HUES6 (cell line): ENCODE measurements around the gene SLC13A2.
"Not testable (repeated sequence)": the region's sequence is repeated elsewhere in the genome, so short reads cannot be mapped to it uniquely, and the experiment has no call there.

Source experiments
- H3K27ac ChIP-seq: 2 replicates; pipeline ENCODE4 v1.7.0; 2013; ENCODE audit warnings: low read depth, mild to moderate bottlenecking, low read length, inconsistent platforms
- H3K27me3 ChIP-seq: 2 replicates; pipeline ENCODE4 v1.6.1; 2013; ENCODE audit warnings: low read length; ENCODE audit not compliant: control insufficient read depth, insufficient read depth
- H3K36me3 ChIP-seq: 2 replicates; pipeline ENCODE4 v1.6.1; 2013; ENCODE audit warnings: low read length; ENCODE audit not compliant: control insufficient read depth, insufficient read depth
- H3K4me1 ChIP-seq: 2 replicates; pipeline ENCODE4 v1.6.1; 2013; ENCODE audit warnings: low read length; ENCODE audit not compliant: control insufficient read depth, insufficient read depth
- H3K4me3 ChIP-seq: 2 replicates; pipeline ENCODE4 v1.5.1; 2013; ENCODE audit warnings: low read depth, low read length
- H3K9ac ChIP-seq: one replicate; pipeline ENCODE4 v1.6.1; 2013; ENCODE audit warnings: mild to moderate bottlenecking, low read length
- H3K9me3 ChIP-seq: 2 replicates; pipeline ENCODE4 v1.6.1; 2013; ENCODE audit warnings: low read depth, low read length; ENCODE audit not compliant: control insufficient read depth, insufficient read depth

The SLC13A2 gene

DNA sequence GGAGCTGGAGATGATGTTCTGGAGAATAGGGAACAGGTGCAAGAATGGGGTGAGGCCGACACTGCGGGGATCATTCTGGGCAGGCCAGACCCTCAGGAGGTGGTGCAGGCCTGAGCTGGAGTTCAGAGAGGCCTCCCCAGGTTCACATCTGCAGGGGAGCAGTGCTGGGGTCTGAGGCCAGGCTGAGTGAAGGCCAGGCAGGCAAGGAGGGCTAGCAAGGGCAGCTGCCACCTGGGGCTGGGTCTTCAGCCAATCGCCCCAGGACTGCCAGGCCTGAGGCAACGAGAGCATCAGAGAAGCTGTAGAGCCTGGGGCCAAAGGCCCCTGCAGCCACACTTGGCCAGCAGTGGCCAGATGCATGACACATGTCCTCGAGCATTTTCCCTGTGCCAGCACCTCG is 47.2 kb downstream of the SLC13A2 start:
- Histone ChIP-seq H3K4me3 (no peak overlapping the region), H3K4me1 (peaks cover 11% of the 10 kb centered on the region), H3K27ac (no peak overlapping the region), H3K36me3 (no peaks in the 10 kb centered on the region), H3K9ac (no peak overlapping the region), H3K27me3 (peaks cover 7% of the 10 kb centered on the region; the same call in 1 of the 2 replicates), H3K9me3 (no peaks in the 10 kb centered on the region)

- Histone ChIP-seq H3K27ac (no peak overlapping the region), H3K36me3 (no peaks in the 10 kb centered on the region), H3K9ac (no peak overlapping the region), H3K4me1 (peaks cover 11% of the 10 kb centered on the region), H3K27me3 (peaks cover 7% of the 10 kb centered on the region; the same call in 1 of the 2 replicates), H3K9me3 (no peaks in the 10 kb centered on the region), H3K4me3 (no peak overlapping the region)
Measured at GRCh38 chr17:28521311-28522085, 48.1 kb downstream of the SLC13A2 start.

GRCh38 chr17:28522281-28522680 is 48.8 kb downstream of the SLC13A2 start:
- not testable (repeated sequence) for H3K4me3 ChIP-seq, H3K27ac ChIP-seq, H3K36me3 ChIP-seq, H3K9ac ChIP-seq, H3K9me3 ChIP-seq, H3K27me3 ChIP-seq
- H3K4me1 ChIP-seq, result peaks cover 11% of the 10 kb centered on the region

GRCh38 chr17:28523186-28523585 is 49.7 kb downstream of the SLC13A2 start:
- Histone ChIP-seq H3K9me3 (no peaks in the 10 kb centered on the region), H3K4me1 (peaks cover 11% of the 10 kb centered on the region), H3K27ac (no peak overlapping the region)

GRCh38 chr17:28523876-28524275 is 50.4 kb downstream of the SLC13A2 start:
- H3K9me3 ChIP-seq, result no peaks in the 10 kb centered on the region
- H3K4me1 ChIP-seq, result peaks cover 11% of the 10 kb centered on the region
- no peaks in the 10 kb centered on the region for H3K36me3 ChIP-seq
- H3K9ac ChIP-seq, result no peak overlapping the region
- H3K27me3 ChIP-seq, result peaks cover 3% of the 10 kb centered on the region; the same call in 1 of the 2 replicates
- no peak overlapping the region for H3K27ac ChIP-seq
- no peak overlapping the region for H3K4me3 ChIP-seq

More at GRCh38 chr17:28523186-28523585, 49.7 kb downstream of the SLC13A2 start:
- Histone ChIP-seq H3K4me3 (no peak overlapping the region), H3K27me3 (peaks cover 5% of the 10 kb centered on the region; the same call in 1 of the 2 replicates), H3K9ac (no peak overlapping the region), H3K36me3 (no peaks in the 10 kb centered on the region)

DNA sequence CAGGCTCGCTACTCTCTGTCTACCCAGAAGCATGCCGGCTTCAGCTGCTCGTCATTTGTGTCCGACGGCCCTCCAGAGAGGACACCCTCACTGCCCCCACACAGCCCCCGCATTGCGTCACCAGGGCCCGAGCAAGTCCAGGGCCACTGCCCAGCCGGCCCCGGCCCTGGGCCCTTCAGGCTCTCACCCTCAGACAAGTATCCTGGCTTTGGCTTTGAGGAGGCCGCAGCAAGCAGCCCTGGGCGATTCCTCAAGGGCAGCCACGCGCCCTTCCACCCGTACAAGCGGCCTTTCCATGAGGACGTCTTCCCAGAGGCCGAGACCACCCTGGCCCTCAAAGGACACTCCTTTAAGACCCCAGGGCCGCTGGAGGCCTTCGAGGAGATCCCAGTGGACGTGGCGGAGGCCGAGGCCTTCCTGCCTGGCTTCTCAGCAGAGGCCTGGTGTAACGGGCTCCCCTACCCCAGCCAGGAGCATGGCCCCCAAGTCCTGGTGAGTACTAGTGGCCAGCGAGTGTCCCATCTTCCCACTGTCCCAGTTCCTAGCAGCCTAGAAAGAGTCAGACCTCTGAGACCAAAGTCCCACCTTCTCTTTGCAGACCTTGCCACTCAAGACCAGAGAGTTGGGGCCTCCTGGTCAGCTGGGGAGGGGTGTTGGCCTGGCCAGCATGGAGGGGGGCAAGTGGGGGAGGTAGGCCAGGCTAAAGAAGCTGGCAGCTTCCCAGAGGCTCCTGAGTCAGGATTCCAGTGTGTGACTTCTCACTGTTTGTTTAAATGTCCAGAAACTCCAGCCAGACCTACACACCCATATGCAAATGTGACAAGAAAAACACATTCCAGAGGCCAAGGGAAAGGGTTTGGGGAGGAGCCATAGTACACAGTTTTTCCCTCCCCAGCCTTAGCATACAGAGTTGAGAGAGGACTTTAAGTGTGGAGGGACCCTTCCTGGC is 51.3 kb downstream of the SLC13A2 start:
- H3K4me1 ChIP-seq, result peaks cover 11% of the 10 kb centered on the region
- H3K36me3 ChIP-seq, result no peaks in the 10 kb centered on the region
- no peak overlapping the region for H3K9ac ChIP-seq
- no peaks in the 10 kb centered on the region for H3K9me3 ChIP-seq
- H3K27ac ChIP-seq, result no peak overlapping the region
- H3K4me3 ChIP-seq, result no peak overlapping the region
- peaks cover 3% of the 10 kb centered on the region; the same call in 1 of the 2 replicates for H3K27me3 ChIP-seq

- H3K27me3 ChIP-seq, result peaks cover 4% of the 10 kb centered on the region; the same call in 1 of the 2 replicates
- H3K36me3 ChIP-seq, result no peaks in the 10 kb centered on the region
- no peaks in the 10 kb centered on the region for H3K9me3 ChIP-seq
- peaks cover 5% of the 10 kb centered on the region; the same call in 1 of the 2 replicates for H3K4me1 ChIP-seq
- H3K4me3 ChIP-seq, result no peak overlapping the region
- H3K27ac ChIP-seq, result no peak overlapping the region
- no peak overlapping the region for H3K9ac ChIP-seq
Measured at GRCh38 chr17:28526381-28526780, 52.9 kb downstream of the SLC13A2 start.

- Histone ChIP-seq H3K36me3 (no peaks in the 10 kb centered on the region), H3K9me3 (no peaks in the 10 kb centered on the region), H3K4me3 (no peak overlapping the region), H3K4me1 (peaks cover 5% of the 10 kb centered on the region; the same call in 1 of the 2 replicates), H3K27me3 (peaks cover 3% of the 10 kb centered on the region; the same call in 1 of the 2 replicates), H3K27ac (no peak overlapping the region), H3K9ac (no peak overlapping the region)
Measured at GRCh38 chr17:28527181-28527681, 53.8 kb downstream of the SLC13A2 start.

DNA sequence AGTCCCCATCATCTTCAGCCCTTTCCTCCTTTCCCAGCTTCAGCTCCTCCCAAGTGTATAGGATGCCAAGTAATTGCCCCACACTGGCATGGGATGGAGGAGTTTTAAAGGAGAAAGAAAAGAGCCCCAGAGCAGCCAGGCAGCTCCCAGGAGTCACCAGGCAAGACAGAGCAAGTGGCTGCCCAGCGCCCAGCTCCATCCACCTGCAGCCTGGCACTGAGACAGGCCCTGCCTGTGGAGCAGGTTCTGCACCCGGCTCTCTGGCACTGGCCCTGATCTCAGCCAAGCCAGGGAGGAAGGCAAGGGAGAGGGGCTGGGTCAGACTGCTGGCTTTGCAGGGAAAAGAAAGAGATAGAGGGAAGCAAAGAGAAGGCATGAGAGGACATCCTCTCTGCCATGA is 54.4 kb downstream of the SLC13A2 start:
- Histone ChIP-seq H3K4me3 (no peak overlapping the region), H3K9ac (no peak overlapping the region), H3K9me3 (no peaks in the 10 kb centered on the region), H3K27ac (no peak overlapping the region), H3K27me3 (peaks cover 3% of the 10 kb centered on the region; the same call in 1 of the 2 replicates), H3K4me1 (peaks cover 7% of the 10 kb centered on the region; the same call in 1 of the 2 replicates), H3K36me3 (no peaks in the 10 kb centered on the region)

- no peaks in the 10 kb centered on the region for H3K9me3 ChIP-seq
- no peak overlapping the region for H3K9ac ChIP-seq
- no peak overlapping the region for H3K4me3 ChIP-seq
- peaks cover 3% of the 10 kb centered on the region; the same call in 1 of the 2 replicates for H3K27me3 ChIP-seq
- H3K4me1 ChIP-seq, result peaks cover 10% of the 10 kb centered on the region; the same call in 1 of the 2 replicates
- H3K27ac ChIP-seq, result no peak overlapping the region
- H3K36me3 ChIP-seq, result no peaks in the 10 kb centered on the region
Measured at GRCh38 chr17:28528327-28529012, 55.0 kb downstream of the SLC13A2 start.
